ENCODE data around the gene TSPAN7.
A peak's percentile ranks its signal among the peaks of the same experiment; 100 is the strongest.

Gene TSPAN7

DNA sequence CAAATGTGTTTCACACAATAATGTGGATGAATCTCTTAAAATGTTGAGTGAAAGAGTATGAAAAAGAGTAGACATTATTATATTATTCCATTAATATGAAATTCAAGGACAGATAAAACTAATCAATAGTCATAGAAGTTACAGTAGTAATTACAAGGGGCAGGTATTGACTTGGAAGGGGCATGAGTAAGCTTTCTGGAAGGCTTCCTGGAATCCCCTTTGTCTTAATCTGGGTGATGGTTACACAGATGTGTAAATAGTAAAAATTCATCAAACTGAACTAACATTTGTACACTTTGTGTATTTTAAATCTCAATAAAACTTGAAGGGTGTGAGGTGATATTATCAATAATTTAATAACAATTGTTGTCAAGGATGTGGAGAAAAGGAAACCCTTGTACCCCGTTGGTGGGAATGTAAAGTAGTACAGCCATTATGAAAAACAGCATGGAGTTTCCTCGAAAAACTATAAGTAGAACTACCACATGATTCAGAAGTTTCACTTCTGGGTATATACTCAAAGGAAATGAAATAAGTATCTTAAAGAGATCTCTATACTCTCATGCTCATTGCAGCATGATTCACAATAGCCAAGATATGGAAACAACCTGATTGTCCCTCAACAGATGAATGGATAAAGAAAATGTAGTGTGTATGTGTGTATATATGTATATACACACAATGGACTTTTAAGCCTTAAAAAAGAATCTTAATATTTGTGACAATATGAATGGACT is 143.0 kb downstream of the TSPAN7 start:
- Histone ChIP-seq H3K4me3 (ENCODE audit: low read length) (no peak overlapping the region), H3K27me3 (ENCODE audit: control insufficient read depth, low read length) (no peaks in the 10 kb centered on the region), H3K4me2 (ENCODE audit: low read length) (no peak overlapping the region), H4K20me1 (ENCODE audit: control insufficient read depth, insufficient read depth, low read depth, low read length) (no peaks in the 10 kb centered on the region), H3K9me2 (replicated peaks; ENCODE audit: control insufficient read depth, low read length) (no peaks in the 10 kb centered on the region), H3K27ac (ENCODE audit: low read depth, low read length) (no peak overlapping the region), H3K36me3 (ENCODE audit: control insufficient read depth, low read length) (no peaks in the 10 kb centered on the region), H3F3A (ENCODE audit: control insufficient read depth, insufficient read depth) (no peaks in the 10 kb centered on the region), H3K79me2 (ENCODE audit: control insufficient read depth, low read length) (no peaks in the 10 kb centered on the region), H3K9me3 (ENCODE audit: control insufficient read depth, insufficient read depth, low read length) (no peaks in the 10 kb centered on the region), H3K4me1 (ENCODE audit: control insufficient read depth, low read length) (no peaks in the 10 kb centered on the region)
- TF ChIP-seq EZH2phosphoT487 (IDR thresholded peaks at IDR 0.05; ENCODE audit: borderline replicate concordance, low read length) (no peak), CTCF (IDR thresholded peaks at IDR 0.05; ENCODE audit: low read depth, low read length, poor library complexity, severe bottlenecking) (no peak)

DNA sequence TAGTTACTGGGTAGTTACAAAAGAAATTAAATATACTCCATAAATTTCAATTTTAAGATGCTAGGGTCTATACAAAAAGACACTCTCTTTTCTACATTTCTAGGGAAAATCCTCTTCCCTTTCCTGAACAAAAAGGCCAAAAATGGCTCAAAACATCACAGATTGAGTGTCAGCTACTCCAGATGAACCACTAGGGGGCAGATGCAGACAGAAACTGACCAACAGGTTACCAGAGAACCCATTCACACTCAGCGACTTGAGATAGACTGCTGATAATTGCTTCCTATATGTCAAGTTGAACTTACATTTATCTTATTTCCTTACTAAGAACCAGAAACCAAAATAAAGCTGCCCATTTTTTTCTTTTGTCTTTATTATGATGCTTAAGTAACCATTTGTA is 156.5 kb downstream of the TSPAN7 start:
- Histone ChIP-seq H3F3A (ENCODE audit: control insufficient read depth, insufficient read depth) (no peaks in the 10 kb centered on the region), H3K79me2 (ENCODE audit: control insufficient read depth, low read length) (no peaks in the 10 kb centered on the region), H3K27ac (ENCODE audit: low read depth, low read length) (no peak overlapping the region), H3K27me3 (ENCODE audit: control insufficient read depth, low read length) (no peaks in the 10 kb centered on the region), H3K4me2 (ENCODE audit: low read length) (no peak overlapping the region), H3K9me2 (replicated peaks; ENCODE audit: control insufficient read depth, low read length) (no peaks in the 10 kb centered on the region), H3K9me3 (ENCODE audit: control insufficient read depth, insufficient read depth, low read length) (no peaks in the 10 kb centered on the region), H4K20me1 (ENCODE audit: control insufficient read depth, insufficient read depth, low read depth, low read length) (no peaks in the 10 kb centered on the region), H3K4me3 (ENCODE audit: low read length) (no peak overlapping the region), H3K4me1 (ENCODE audit: control insufficient read depth, low read length) (no peaks in the 10 kb centered on the region), H3K36me3 (ENCODE audit: control insufficient read depth, low read length) (no peaks in the 10 kb centered on the region)
- TF ChIP-seq CTCF (IDR thresholded peaks at IDR 0.05; ENCODE audit: low read depth, low read length, poor library complexity, severe bottlenecking), result peak; percentile 45
- TF ChIP-seq EZH2phosphoT487 (IDR thresholded peaks at IDR 0.05; ENCODE audit: borderline replicate concordance, low read length), result no peak

DNA sequence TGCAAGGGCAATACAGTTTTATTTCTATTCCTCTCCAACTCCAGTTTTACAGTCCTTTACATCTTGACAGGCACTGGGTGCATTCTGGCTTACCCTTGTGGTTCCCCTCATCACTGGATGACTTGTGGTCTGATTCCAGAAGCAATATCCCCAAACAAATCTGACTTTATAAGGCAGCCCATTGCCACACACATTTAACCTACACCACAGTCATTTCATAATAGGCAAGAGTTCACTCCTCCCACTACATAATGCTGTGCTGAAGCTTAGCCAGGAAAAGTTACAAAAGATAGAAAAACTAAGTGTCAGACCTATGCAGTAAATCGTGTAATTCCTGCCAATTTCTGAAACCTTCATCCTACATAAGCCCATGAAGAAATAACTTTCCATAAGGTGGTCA is 157.0 kb downstream of the TSPAN7 start:
- Histone ChIP-seq H3K9me2 (replicated peaks; ENCODE audit: control insufficient read depth, low read length) (no peaks in the 10 kb centered on the region), H3F3A (ENCODE audit: control insufficient read depth, insufficient read depth) (no peaks in the 10 kb centered on the region), H3K4me3 (ENCODE audit: low read length) (no peak overlapping the region), H3K9me3 (ENCODE audit: control insufficient read depth, insufficient read depth, low read length) (no peaks in the 10 kb centered on the region), H3K79me2 (ENCODE audit: control insufficient read depth, low read length) (no peaks in the 10 kb centered on the region), H3K4me1 (ENCODE audit: control insufficient read depth, low read length) (no peaks in the 10 kb centered on the region), H3K27ac (ENCODE audit: low read depth, low read length) (no peak overlapping the region), H3K36me3 (ENCODE audit: control insufficient read depth, low read length) (no peaks in the 10 kb centered on the region), H3K4me2 (ENCODE audit: low read length) (no peak overlapping the region), H3K27me3 (ENCODE audit: control insufficient read depth, low read length) (no peaks in the 10 kb centered on the region), H4K20me1 (ENCODE audit: control insufficient read depth, insufficient read depth, low read depth, low read length) (no peaks in the 10 kb centered on the region)
- TF ChIP-seq CTCF (IDR thresholded peaks at IDR 0.05; ENCODE audit: low read depth, low read length, poor library complexity, severe bottlenecking) (no peak), EZH2phosphoT487 (IDR thresholded peaks at IDR 0.05; ENCODE audit: borderline replicate concordance, low read length) (no peak)

Measured in DOHH2 (cell line).